Esophagus muscularis mucosa (tissue), 4 donors: ENCODE measurements around the gene RAB7B. TPM values are rescaled to one million over a fixed set of nuclear protein-coding genes. Genes with fewer than 3 reads are reported as not detected.

Experiments
- DNase-seq: peaks from one replicate; pipeline ENCODE4 v3.0.0-alpha.2; 2017; ENCODE audit errors: extremely low spot score
- H3K27ac ChIP-seq, 4 donors: fragments of 200-600 bp; sonication (generic); replicated peaks in 1 of 4; 1 replicate in 3 of 4; 2 replicates in 1 of 4; pipeline ENCODE4 v1.5.1; 2016 to 2019; ENCODE audit warnings: mild to moderate bottlenecking in 1 of 4
- H3K27me3 ChIP-seq, 4 donors: fragments of 200-600 bp; sonication (generic); one replicate each; pipeline versions ENCODE4 v1.5.1 to v1.6.0; 2016 to 2019
- H3K36me3 ChIP-seq, 4 donors: fragments of 200-600 bp; sonication (generic); one replicate each; pipeline ENCODE4 v1.5.1; 2016 to 2019
- H3K4me1 ChIP-seq, 4 donors: fragments of 200-600 bp; sonication (generic); one replicate each; pipeline ENCODE4 v1.5.1; 2016 to 2019
- H3K4me3 ChIP-seq, 4 donors: fragments of 200-600 bp; sonication (generic); 1 replicate in 2 of 4; 2 replicates in 2 of 4; pipeline ENCODE4 v1.5.1; 2016 to 2019; ENCODE audit warnings: mild to moderate bottlenecking in 4 of 4, moderate library complexity in 1 of 4
- H3K9me3 ChIP-seq, 4 donors: fragments of 200-600 bp; sonication (generic); 1 replicate in 3 of 4; 2 replicates in 1 of 4; pipeline ENCODE4 v1.5.1; 2016 to 2019
- EP300 ChIP-seq: sonication (generic); formaldehyde crosslinking; IDR thresholded peaks from one replicate; pipeline ENCODE4 v1.6.1; 2017; ENCODE audit warnings: antibody characterized with exemption
- POLR2A ChIP-seq: fragments of 450-650 bp; IDR thresholded peaks from one replicate; pipeline ENCODE4 v1.6.1; 2017; ENCODE audit warnings: antibody characterized with exemption, moderate library complexity, mild to moderate bottlenecking, low read depth
- POLR2AphosphoS5 ChIP-seq, 2 donors: sonication (generic); formaldehyde crosslinking; IDR thresholded peaks; one replicate each; pipeline ENCODE4 v1.6.1; 2017; ENCODE audit warnings: antibody characterized with exemption in 2 of 2
- WGBS: methylation state at CpG from one replicate; pipeline ENCODE4 v1.1.5; 2018; 5-methylcytosine and 5-hydroxymethylcytosine counted together
- intact Hi-C: fragments of 100-400 bp; cut with DNase I; formaldehyde crosslinking; loops from one replicate; pipeline ENCODE4 v1.15.1; 2023
- total RNA-seq, 4 donors: library from RNA; depleted of rRNA; stranded (reverse); fragments of >200 nt; gene quantifications; one replicate each; pipeline versions ENCODE4 v1.1.0 to v1.2.1, GENCODE V29; 2016
- TF ChIP-seq, protein P1 (sequence below), 3 experiments: fragments of 200-600 bp in 2 of 3; fragments of 450-650 bp in 1 of 3; sonication (generic) in 2 of 3; IDR thresholded peaks; one replicate each; pipeline ENCODE4 v1.5.1; 2017 to 2019; ENCODE audit warnings: antibody characterized with exemption in 3 of 3, mild to moderate bottlenecking in 2 of 3, moderate library complexity in 1 of 3

The RAB7B gene
- total RNA-seq, 4 donors from 2014 or later = 0.32 to 2.5 (median 1.8) TPM

DNA sequence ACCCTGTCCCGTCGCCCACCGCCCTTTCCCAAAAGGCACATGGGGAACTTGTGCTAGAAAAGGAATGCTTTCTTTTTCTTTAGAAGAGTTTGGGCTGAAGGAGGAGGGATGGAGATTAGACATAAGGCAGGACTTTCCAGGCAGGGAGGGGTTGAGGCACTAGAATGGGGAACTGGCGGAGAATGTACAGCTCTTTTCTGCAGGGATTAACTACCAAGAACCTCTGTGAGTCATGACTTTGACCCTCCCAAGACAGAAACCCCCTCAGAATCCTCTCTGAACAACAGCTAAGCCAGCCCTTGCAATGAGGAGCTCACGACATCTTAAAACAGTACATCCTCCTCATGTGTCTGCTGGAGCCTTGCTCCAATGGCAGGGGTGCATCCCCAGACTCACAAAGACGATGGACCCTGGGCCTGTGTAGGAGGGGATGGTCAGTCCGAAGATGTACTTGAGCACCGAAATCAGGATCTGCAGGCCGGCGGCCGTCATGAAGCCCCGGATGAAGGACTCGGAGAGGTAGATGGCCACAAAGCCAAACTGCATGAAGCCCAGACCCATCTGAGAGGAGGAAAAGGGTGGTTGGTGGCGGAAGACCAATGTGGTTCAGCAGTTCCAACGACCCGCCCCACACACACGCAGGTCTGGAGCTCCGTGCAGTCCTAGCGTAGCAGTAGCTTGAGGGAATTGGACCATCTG, 73.5 kb downstream of the RAB7B start:
- DNase-seq = no peak
- TF ChIP-seq, protein P1, sequence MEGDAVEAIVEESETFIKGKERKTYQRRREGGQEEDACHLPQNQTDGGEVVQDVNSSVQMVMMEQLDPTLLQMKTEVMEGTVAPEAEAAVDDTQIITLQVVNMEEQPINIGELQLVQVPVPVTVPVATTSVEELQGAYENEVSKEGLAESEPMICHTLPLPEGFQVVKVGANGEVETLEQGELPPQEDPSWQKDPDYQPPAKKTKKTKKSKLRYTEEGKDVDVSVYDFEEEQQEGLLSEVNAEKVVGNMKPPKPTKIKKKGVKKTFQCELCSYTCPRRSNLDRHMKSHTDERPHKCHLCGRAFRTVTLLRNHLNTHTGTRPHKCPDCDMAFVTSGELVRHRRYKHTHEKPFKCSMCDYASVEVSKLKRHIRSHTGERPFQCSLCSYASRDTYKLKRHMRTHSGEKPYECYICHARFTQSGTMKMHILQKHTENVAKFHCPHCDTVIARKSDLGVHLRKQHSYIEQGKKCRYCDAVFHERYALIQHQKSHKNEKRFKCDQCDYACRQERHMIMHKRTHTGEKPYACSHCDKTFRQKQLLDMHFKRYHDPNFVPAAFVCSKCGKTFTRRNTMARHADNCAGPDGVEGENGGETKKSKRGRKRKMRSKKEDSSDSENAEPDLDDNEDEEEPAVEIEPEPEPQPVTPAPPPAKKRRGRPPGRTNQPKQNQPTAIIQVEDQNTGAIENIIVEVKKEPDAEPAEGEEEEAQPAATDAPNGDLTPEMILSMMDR (IDR thresholded peaks at IDR 0.05) = no peak
- no peak for TF ChIP-seq POLR2A
- no peak for TF ChIP-seq EP300
- no peak for TF ChIP-seq POLR2AphosphoS5 (IDR thresholded peaks at IDR 0.05)
- WGBS = 95% methylated on average over 16 of the region's 19 CpGs

GRCh38 chr1:205928317-205928716, 74.9 kb downstream of the RAB7B start:
- Histone ChIP-seq H3K36me3 (no peaks in the 10 kb centered on the region), H3K27ac (no peak overlapping the region), H3K4me1 (no peaks in the 10 kb centered on the region), H3K27me3 (peaks cover 0 to 4% (median 0%) of the 10 kb centered on the region in 4 donors), H3K9me3 (no peaks in the 10 kb centered on the region), H3K4me3 (no peak overlapping the region)
- TF ChIP-seq POLR2A (no peak), POLR2AphosphoS5 (IDR thresholded peaks at IDR 0.05) (no peak), EP300 (no peak)
- WGBS = 79% methylated on average over 5 of the region's 5 CpGs
- intact Hi-C loops = no loop called here
- no peak for DNase-seq

More for the DNA sequence above, 73.5 kb downstream of the RAB7B start:
- H3K27me3 ChIP-seq = peaks cover 0 to 4% (median 0%) of the 10 kb centered on the region in 4 donors
- peaks cover 0 to 5% (median 0%) of the 10 kb centered on the region in 4 donors for H3K4me1 ChIP-seq
- H3K27ac ChIP-seq = no peak overlapping the region
- H3K9me3 ChIP-seq = no peaks in the 10 kb centered on the region
- no peak overlapping the region for H3K4me3 ChIP-seq
- intact Hi-C loops = no loop called here
- H3K36me3 ChIP-seq = no peaks in the 10 kb centered on the region

DNA sequence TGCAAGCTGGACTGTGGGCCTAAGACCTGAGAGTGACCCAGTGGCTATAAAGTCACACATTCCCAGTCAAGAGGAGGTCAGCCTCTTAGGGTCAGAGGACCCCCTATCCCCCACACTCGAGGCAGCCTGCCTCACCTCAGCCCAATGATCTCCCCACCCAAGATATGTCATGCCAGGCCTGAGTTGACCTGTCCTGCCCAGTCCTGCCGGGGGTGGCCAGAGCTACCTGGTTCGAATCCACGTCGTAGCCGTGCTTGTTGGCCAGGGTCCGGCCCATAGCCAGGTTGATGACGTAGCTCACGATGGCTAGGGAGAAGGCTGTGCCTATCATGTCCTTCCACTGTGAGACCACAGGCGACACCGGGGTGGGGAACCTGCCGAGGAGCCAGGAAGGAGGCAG, 75.5 kb downstream of the RAB7B start:
- intact Hi-C loops = no loop called here
- 92% methylated on average over 9 of the region's 12 CpGs for WGBS

GRCh38 chr1:205927247-205927646, 75.9 kb downstream of the RAB7B start:
- Histone ChIP-seq H3K4me1 (no peaks in the 10 kb centered on the region), H3K27ac (no peak overlapping the region), H3K9me3 (no peaks in the 10 kb centered on the region), H3K4me3 (no peak overlapping the region), H3K36me3 (no peaks in the 10 kb centered on the region), H3K27me3 (peaks cover 0 to 5% (median 0%) of the 10 kb centered on the region in 4 donors)
- intact Hi-C loops = no loop called here
- WGBS = 97% methylated on average over 6 of the region's 6 CpGs
- TF ChIP-seq POLR2AphosphoS5 (IDR thresholded peaks at IDR 0.05) = no peak
- TF ChIP-seq, protein P1 (IDR thresholded peaks at IDR 0.05) = no peak
- no peak for TF ChIP-seq POLR2A
- TF ChIP-seq EP300 = no peak
- no peak for DNase-seq

More for the DNA sequence above, 75.5 kb downstream of the RAB7B start:
- TF ChIP-seq POLR2AphosphoS5 (IDR thresholded peaks at IDR 0.05) = no peak
- TF ChIP-seq, protein P1 (IDR thresholded peaks at IDR 0.05) = no peak
- no peak for DNase-seq
- Histone ChIP-seq H3K27me3 (peaks cover 0 to 4% (median 0%) of the 10 kb centered on the region in 4 donors), H3K36me3 (no peaks in the 10 kb centered on the region), H3K4me1 (no peaks in the 10 kb centered on the region), H3K9me3 (no peaks in the 10 kb centered on the region), H3K4me3 (no peak overlapping the region), H3K27ac (no peak overlapping the region)

Other genes with a start within 250 kb of the RAB7B start
- gene RAB29, start 227.9 kb downstream of the RAB7B start, total RNA-seq = 10 to 100 TPM; 28.5 to 59.2 (median 41.8) TPM
- gene SLC41A1, start 190.2 kb downstream of the RAB7B start, total RNA-seq = 10 to 100 TPM; 22.4 to 37.1 (median 30.6) TPM
- gene PM20D1, start 153.3 kb downstream of the RAB7B start, total RNA-seq = 1 to 10 TPM in 1 of 4 donors, under 1 TPM in 1, not detected in 2; 0.29 to 2.5 TPM
- under 1 TPM in 1 of 4 donors, not detected in 3; under 0.01 TPM for gene SLC26A9, start 59.9 kb downstream of the RAB7B start, total RNA-seq
- gene CTSE, start 20.5 kb upstream of the RAB7B start, total RNA-seq = under 1 TPM in 1 of 4 donors, not detected in 3; 0.13 TPM
- 10 to 100 TPM in 1 of 4 donors, 1 to 10 TPM in 2, under 1 TPM in 1; 0.45 to 11.2 (median 7.7) TPM for gene RHEX, start 49.8 kb upstream of the RAB7B start, total RNA-seq
- not detected for gene AVPR1B, start 114.0 kb upstream of the RAB7B start, total RNA-seq
- 1 to 10 TPM in 2 of 4 donors, under 1 TPM in 2; 0.45 to 4.6 (median 1.3) TPM for gene FAM72A, start 199.4 kb upstream of the RAB7B start, total RNA-seq
- gene SRGAP2, start 200.1 kb upstream of the RAB7B start, total RNA-seq = 10 to 100 TPM; 39.4 to 54.6 (median 41.0) TPM